ENCODE results near the gene FKBP6.
"Not testable (repeated sequence)": the region's sequence is repeated elsewhere in the genome, so short reads cannot be mapped to it uniquely, and the experiment has no call there.

The FKBP6 gene

GRCh38 chr7:73358590-73359275 lies 30.8 kb downstream of the FKBP6 start:
- DNase-seq, result no peak

- no peak for DNase-seq
Measured at GRCh38 chr7:73359306-73359705, 31.3 kb downstream of the FKBP6 start.

- DNase-seq, result no peak
Measured at GRCh38 chr7:73359746-73360375, 31.9 kb downstream of the FKBP6 start.

GRCh38 chr7:73360590-73360989 lies 32.6 kb downstream of the FKBP6 start:
- not testable (repeated sequence) for DNase-seq

- no peak for DNase-seq
Measured at GRCh38 chr7:73363225-73364005, 35.5 kb downstream of the FKBP6 start.

GRCh38 chr7:73364006-73364728 lies 36.2 kb downstream of the FKBP6 start:
- DNase-seq, result no peak

- no peak for DNase-seq
Measured at GRCh38 chr7:73366127-73366526, 38.2 kb downstream of the FKBP6 start.

- DNase-seq, result no peak
Measured at GRCh38 chr7:73366990-73367389, 39.0 kb downstream of the FKBP6 start.

GRCh38 chr7:73369009-73369408 lies 41.0 kb downstream of the FKBP6 start:
- DNase-seq, result no peak

GRCh38 chr7:73369622-73370021 lies 41.7 kb downstream of the FKBP6 start:
- no peak for DNase-seq

GRCh38 chr7:73373741-73374140 lies 45.8 kb downstream of the FKBP6 start:
- no peak for DNase-seq

GRCh38 chr7:73376262-73376661 lies 48.3 kb downstream of the FKBP6 start:
- not testable (repeated sequence) for DNase-seq

GRCh38 chr7:73376671-73377412 lies 48.9 kb downstream of the FKBP6 start:
- no peak for DNase-seq

- DNase-seq, result not testable (repeated sequence)
Measured at GRCh38 chr7:73377413-73378200, 49.6 kb downstream of the FKBP6 start.

- DNase-seq, result no peak
Measured at GRCh38 chr7:73382934-73383503, 55.1 kb downstream of the FKBP6 start.

- DNase-seq, result no peak
Measured at GRCh38 chr7:73387221-73387828, 59.4 kb downstream of the FKBP6 start.

- no peak for DNase-seq
Measured at GRCh38 chr7:73387908-73388414, 60.0 kb downstream of the FKBP6 start.

- DNase-seq, result no peak
Measured at GRCh38 chr7:73391396-73391795, 63.4 kb downstream of the FKBP6 start.

GRCh38 chr7:73394422-73394821 lies 66.5 kb downstream of the FKBP6 start:
- no peak for DNase-seq
